Skeletal muscle tissue (tissue), 4 donors: Measurements from ENCODE around the gene SEPTIN10. TPM values are rescaled to one million over a fixed set of nuclear protein-coding genes. Genes with fewer than 3 reads are reported as not detected.
"Not testable (repeated sequence)": the region's sequence is repeated elsewhere in the genome, so short reads cannot be mapped to it uniquely, and the experiment has no call there.

Source experiments
- H3K27ac ChIP-seq: one replicate; pipeline ENCODE4 v1.7.0; 2013; ENCODE audit warnings: mild to moderate bottlenecking, low read depth, low read length, inconsistent platforms
- H3K27me3 ChIP-seq, 3 donors: one replicate each; pipeline ENCODE4 v1.7.0; 2013; ENCODE audit warnings: low read length in 3 of 3; ENCODE audit not compliant: control insufficient read depth in 3 of 3, insufficient read depth in 3 of 3
- H3K36me3 ChIP-seq, 3 donors: one replicate each; pipeline ENCODE4 v1.7.0; 2013; ENCODE audit warnings: low read length in 3 of 3; ENCODE audit not compliant: control insufficient read depth in 3 of 3, insufficient read depth in 3 of 3
- H3K4me1 ChIP-seq, 3 donors: one replicate each; pipeline ENCODE4 v1.7.0; 2013; ENCODE audit warnings: low read length in 3 of 3, mild to moderate bottlenecking in 3 of 3; ENCODE audit not compliant: control insufficient read depth in 3 of 3, insufficient read depth in 3 of 3
- H3K4me3 ChIP-seq, 3 donors: one replicate each; pipeline ENCODE4 v1.7.0; 2013; ENCODE audit warnings: low read length in 3 of 3
- H3K9ac ChIP-seq, 3 donors: one replicate each; pipeline ENCODE4 v1.7.0; 2013; ENCODE audit warnings: low read length in 3 of 3, mild to moderate bottlenecking in 3 of 3, moderate library complexity in 2 of 3, low read depth in 1 of 3
- H3K9me3 ChIP-seq, 3 donors: one replicate each; pipeline ENCODE4 v1.7.0; 2013; ENCODE audit warnings: low read length in 3 of 3; ENCODE audit not compliant: control insufficient read depth in 3 of 3
- total RNA-seq: library from RNA; depleted of rRNA; stranded (reverse); fragments of >200 nt; gene quantifications from one replicate; pipeline ENCODE4 v1.2.3, GENCODE V29; 2014
- donor health status: Osteomylitis.

The SEPTIN10 gene
- total RNA-seq, 1 donor from 2014 or later, result 109 TPM

GRCh38 chr2:109633284-109633961 is 19.7 kb upstream of the SEPTIN10 start:
- Histone ChIP-seq H3K27ac (no peak overlapping the region), H3K4me3 (no peak overlapping the region), H3K9ac (no peak overlapping the region), H3K9me3 (no peaks in the 10 kb centered on the region), H3K27me3 (no peaks in the 10 kb centered on the region), H3K36me3 (no peaks in the 10 kb centered on the region), H3K4me1 (no peaks in the 10 kb centered on the region)

DNA sequence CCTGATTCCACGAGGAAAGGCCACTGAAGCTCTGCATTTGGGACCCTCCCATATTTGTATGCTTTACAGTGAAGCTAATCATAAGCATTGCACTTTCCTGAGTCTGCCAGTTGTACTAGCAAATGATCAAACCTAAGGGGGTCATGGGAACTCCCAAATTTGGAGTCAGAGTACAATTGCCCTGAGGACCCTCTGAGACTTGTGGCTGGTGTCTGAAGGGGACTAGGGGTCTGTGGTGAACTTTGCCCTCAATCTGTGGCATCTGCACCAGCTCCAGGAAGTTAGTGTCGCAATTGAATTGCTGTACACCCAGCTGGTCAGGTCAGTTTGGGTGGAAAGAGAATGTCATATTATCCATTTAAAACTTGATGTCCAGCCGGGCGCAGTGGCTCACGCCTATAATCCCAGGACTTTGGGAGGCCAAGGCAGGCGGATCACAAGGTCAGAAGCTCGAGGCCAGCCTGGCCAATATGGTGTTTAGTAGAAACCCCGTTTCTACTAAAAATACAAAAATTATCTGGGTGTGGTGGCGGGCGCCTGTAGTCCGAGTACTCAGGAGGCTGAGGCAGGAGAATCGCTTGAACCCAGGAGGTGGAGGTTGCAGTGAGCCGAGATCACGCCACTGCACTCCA is 18.5 kb upstream of the SEPTIN10 start:
- Histone ChIP-seq H3K9me3 (no peaks in the 10 kb centered on the region), H3K27ac (no peak overlapping the region), H3K4me1 (no peaks in the 10 kb centered on the region), H3K36me3 (no peaks in the 10 kb centered on the region), H3K4me3 (no peak overlapping the region), H3K9ac (no peak overlapping the region), H3K27me3 (no peaks in the 10 kb centered on the region)

- Histone ChIP-seq H3K9me3 (no peaks in the 10 kb centered on the region), H3K27ac (no peak overlapping the region), H3K4me1 (no peaks in the 10 kb centered on the region), H3K4me3 (no peak overlapping the region), H3K27me3 (no peaks in the 10 kb centered on the region), H3K36me3 (no peaks in the 10 kb centered on the region), H3K9ac (no peak overlapping the region)
Measured at GRCh38 chr2:109631741-109632140, 18.0 kb upstream of the SEPTIN10 start.

DNA sequence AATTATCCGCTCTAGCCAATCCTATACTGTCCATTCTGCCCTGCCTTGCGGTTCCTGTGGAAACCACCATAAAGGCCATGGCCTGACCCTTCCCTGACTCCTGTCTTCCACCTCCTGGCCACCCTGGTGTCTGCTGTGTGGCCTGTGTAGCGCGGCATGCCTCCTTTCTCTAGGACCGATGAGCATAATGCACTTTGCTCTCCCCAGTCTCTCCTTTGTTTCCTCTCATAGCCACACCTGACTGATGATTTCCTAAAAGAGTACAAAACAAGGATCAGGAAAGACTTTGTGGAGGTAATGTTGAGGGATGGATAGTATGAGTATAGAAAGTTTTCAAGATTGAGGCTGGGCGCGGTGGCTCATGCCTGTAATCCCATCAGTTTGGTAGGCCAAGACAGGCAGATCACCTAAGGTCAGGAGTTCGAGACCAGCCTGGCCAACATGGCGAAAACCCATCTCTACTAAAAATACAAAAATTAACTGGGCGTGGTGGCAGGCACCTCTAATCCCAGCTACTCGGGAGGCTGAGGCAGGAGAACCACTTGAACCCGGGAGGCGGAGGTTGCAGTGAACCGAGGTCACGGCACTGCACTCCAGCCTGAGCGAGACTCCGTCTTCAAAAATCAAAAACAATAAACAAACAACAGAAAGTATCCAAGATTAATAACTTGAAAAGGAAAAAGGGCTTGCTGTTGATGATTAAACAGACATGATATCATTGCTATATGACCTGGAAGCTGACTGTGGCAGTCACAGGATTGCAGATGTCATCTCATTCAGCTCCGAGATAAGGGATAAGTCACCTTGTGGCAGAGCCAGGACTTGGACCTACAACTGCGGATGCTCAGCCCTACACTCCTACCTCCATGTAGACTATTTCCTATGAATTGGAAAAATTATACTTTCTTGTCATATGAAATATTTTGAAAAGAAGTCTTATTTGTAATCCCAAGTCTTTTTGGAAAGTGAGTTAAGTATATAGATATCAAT is 17.0 kb upstream of the SEPTIN10 start:
- H3K27ac ChIP-seq, result no peak overlapping the region
- no peaks in the 10 kb centered on the region for H3K36me3 ChIP-seq
- H3K9ac ChIP-seq, result no peak overlapping the region
- no peak overlapping the region for H3K4me3 ChIP-seq
- no peaks in the 10 kb centered on the region for H3K9me3 ChIP-seq
- H3K27me3 ChIP-seq, result no peaks in the 10 kb centered on the region
- H3K4me1 ChIP-seq, result no peaks in the 10 kb centered on the region

DNA sequence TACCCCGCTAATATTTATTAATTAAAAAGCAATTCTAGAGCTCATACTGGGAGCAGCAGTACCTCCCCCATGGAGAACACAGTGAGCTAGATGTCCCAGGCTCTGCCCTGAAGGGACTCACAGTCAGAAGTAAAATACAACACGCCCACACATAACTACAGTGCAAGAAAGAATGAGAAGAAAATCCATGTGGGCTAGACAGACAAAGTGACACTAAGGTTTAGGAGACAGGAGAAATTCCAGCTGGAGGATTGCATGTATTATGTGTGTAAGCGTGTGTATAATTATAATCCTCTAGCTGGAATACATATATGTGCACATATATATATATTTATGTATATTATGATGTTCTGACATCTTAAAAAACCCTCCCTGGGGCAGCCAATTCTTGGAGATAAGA is 16.1 kb upstream of the SEPTIN10 start:
- Histone ChIP-seq H3K27me3 (no peaks in the 10 kb centered on the region), H3K9me3 (no peaks in the 10 kb centered on the region), H3K9ac (no peak overlapping the region), H3K36me3 (no peaks in the 10 kb centered on the region), H3K4me3 (no peak overlapping the region), H3K4me1 (no peaks in the 10 kb centered on the region), H3K27ac (no peak overlapping the region)

GRCh38 chr2:109628321-109628720 is 14.6 kb upstream of the SEPTIN10 start:
- H3K36me3 ChIP-seq, H3K4me1 ChIP-seq, H3K9ac ChIP-seq, H3K27me3 ChIP-seq, H3K27ac ChIP-seq, H3K9me3 ChIP-seq, H3K4me3 ChIP-seq: not testable (repeated sequence)

DNA sequence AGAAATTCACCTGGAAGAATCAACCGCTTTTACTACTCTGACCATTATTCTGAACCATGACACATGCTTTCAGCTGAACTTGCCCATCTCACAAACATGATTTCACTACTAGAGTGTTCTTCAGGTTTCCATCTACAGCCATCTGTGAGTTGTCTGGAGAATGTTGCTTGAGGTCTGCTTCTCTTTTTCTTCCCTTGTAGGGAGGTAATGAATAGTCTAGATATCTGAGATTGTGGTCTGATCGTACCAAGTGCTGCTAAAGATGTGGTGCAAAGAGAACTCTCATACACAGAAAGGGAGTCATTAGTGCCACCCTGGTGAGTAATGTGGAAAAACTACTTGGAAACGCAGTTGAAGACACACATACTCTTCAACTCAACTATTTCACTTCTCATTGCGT is 10.6 kb upstream of the SEPTIN10 start:
- Histone ChIP-seq H3K9me3 (no peaks in the 10 kb centered on the region), H3K36me3 (no peaks in the 10 kb centered on the region), H3K27ac (no peak overlapping the region), H3K4me3 (no peak overlapping the region), H3K9ac (no peak overlapping the region), H3K27me3 (no peaks in the 10 kb centered on the region), H3K4me1 (no peaks in the 10 kb centered on the region)

DNA sequence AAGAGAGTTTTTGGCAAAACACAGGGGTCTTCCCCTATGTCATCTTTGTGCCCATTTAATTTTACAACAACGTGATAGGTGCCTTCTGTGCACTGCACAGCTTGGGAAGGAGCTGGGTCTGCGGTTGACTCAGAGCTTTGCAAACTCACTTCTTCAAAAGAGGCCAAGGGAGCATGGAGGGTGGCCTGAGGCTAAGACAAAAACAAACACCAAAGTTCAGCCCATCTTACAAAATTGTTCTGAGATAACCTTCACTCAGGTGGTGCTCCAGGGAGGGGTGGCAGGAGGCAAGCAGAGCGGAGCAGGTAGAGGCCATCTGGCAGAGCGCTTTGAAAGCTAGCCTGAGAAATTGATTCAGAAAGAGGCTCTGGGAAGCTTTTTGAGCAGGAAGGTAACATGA is 10.2 kb upstream of the SEPTIN10 start:
- Histone ChIP-seq H3K9me3 (no peaks in the 10 kb centered on the region), H3K4me1 (no peaks in the 10 kb centered on the region), H3K9ac (no peak overlapping the region), H3K27me3 (no peaks in the 10 kb centered on the region), H3K4me3 (no peak overlapping the region), H3K27ac (no peak overlapping the region), H3K36me3 (no peaks in the 10 kb centered on the region)

- H3K36me3 ChIP-seq, result no peaks in the 10 kb centered on the region
- H3K27me3 ChIP-seq, result no peaks in the 10 kb centered on the region
- no peak overlapping the region for H3K9ac ChIP-seq
- no peaks in the 10 kb centered on the region for H3K4me1 ChIP-seq
- H3K27ac ChIP-seq, result no peak overlapping the region
- no peak overlapping the region for H3K4me3 ChIP-seq
- H3K9me3 ChIP-seq, result no peaks in the 10 kb centered on the region
Measured at GRCh38 chr2:109623297-109623696, 9.5 kb upstream of the SEPTIN10 start.
